Measurements from ENCODE around the gene TP53RK.

DNA sequence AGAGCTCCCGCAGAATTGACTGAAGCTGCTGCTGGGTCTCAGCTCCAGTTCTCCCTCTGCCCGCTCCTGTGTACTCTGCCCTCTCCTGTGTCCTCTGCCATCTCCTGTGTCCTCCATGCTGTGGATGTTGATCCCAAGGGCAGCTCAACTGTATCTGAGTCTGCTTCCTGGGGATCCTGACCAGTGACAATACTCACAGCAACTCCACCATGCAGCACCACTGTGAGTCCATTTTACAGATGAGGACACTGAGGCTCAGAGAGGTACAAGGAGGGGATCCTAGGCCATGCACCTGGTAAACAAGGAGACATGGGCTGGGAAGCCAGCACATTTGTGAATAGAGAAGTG lies 8.6 kb downstream of the TP53RK start:
- TF ChIP-seq, protein P1, sequence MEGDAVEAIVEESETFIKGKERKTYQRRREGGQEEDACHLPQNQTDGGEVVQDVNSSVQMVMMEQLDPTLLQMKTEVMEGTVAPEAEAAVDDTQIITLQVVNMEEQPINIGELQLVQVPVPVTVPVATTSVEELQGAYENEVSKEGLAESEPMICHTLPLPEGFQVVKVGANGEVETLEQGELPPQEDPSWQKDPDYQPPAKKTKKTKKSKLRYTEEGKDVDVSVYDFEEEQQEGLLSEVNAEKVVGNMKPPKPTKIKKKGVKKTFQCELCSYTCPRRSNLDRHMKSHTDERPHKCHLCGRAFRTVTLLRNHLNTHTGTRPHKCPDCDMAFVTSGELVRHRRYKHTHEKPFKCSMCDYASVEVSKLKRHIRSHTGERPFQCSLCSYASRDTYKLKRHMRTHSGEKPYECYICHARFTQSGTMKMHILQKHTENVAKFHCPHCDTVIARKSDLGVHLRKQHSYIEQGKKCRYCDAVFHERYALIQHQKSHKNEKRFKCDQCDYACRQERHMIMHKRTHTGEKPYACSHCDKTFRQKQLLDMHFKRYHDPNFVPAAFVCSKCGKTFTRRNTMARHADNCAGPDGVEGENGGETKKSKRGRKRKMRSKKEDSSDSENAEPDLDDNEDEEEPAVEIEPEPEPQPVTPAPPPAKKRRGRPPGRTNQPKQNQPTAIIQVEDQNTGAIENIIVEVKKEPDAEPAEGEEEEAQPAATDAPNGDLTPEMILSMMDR (IDR thresholded peaks at IDR 0.05) = no peak
- no peak for TF ChIP-seq EZH2 (IDR thresholded peaks at IDR 0.05; ENCODE audit: borderline replicate concordance, insufficient read depth, low read depth, low read length, poor library complexity, severe bottlenecking)

Data from B cell (primary cell).